ENCODE results near the gene PLA2G4A.

PLA2G4A gene

DNA sequence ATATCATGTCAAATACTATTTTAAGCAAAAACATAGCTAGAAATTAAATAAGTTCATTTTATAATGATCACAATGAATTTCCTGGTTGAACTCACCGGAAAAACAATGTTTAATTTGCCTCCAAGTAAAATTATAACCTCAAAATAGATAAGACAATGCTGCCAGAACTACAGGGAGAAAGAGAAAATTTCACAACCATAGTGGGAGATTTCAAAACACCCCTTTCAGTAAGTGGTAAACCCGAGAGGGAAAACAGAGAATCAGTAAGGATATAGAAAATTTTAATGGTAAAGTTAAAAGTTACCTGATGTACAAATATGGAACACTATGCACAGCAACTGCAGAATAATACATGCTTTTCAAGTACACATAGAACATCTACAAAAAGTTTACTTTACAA, 43.2 kb upstream of the PLA2G4A start:
- DNase-seq, result no peak
- no peak overlapping the region for H3K4me3 ChIP-seq (ENCODE audit: low read depth, low read length)

DNA sequence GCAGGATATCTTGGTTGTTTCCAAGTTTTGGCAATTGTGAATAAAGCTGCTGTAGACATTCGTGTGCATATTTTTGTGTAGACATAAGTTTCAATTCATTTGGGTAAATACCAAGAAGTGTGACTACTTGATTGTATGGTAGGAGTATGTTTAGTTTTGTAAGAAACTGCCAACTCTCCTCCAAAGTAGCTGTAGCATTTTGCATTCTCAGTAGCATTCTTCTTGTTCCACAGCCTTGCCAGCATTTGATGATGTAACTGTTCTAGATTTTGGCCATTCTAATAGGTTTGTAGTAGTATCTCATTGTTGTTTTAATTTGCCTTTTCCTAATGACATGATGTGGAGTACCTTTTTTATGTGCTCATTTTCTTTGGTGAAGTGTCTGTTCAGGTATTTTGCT, 38.6 kb upstream of the PLA2G4A start:
- Histone ChIP-seq H3K36me3 (no peaks in the 10 kb centered on the region), H3K4me1 (no peaks in the 10 kb centered on the region)
- TF ChIP-seq, protein P1, sequence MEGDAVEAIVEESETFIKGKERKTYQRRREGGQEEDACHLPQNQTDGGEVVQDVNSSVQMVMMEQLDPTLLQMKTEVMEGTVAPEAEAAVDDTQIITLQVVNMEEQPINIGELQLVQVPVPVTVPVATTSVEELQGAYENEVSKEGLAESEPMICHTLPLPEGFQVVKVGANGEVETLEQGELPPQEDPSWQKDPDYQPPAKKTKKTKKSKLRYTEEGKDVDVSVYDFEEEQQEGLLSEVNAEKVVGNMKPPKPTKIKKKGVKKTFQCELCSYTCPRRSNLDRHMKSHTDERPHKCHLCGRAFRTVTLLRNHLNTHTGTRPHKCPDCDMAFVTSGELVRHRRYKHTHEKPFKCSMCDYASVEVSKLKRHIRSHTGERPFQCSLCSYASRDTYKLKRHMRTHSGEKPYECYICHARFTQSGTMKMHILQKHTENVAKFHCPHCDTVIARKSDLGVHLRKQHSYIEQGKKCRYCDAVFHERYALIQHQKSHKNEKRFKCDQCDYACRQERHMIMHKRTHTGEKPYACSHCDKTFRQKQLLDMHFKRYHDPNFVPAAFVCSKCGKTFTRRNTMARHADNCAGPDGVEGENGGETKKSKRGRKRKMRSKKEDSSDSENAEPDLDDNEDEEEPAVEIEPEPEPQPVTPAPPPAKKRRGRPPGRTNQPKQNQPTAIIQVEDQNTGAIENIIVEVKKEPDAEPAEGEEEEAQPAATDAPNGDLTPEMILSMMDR (IDR thresholded peaks at IDR 0.05; ENCODE audit: low read depth, low read length), result no peak

More for the DNA sequence above, 43.2 kb upstream of the PLA2G4A start:
- Histone ChIP-seq H3K9me3 (no peaks in the 10 kb centered on the region), H3K4me1 (no peaks in the 10 kb centered on the region), H3K36me3 (no peaks in the 10 kb centered on the region), H3K27me3 (no peaks in the 10 kb centered on the region)
- TF ChIP-seq, protein P1 (IDR thresholded peaks at IDR 0.05; ENCODE audit: low read depth, low read length), result no peak

DNA sequence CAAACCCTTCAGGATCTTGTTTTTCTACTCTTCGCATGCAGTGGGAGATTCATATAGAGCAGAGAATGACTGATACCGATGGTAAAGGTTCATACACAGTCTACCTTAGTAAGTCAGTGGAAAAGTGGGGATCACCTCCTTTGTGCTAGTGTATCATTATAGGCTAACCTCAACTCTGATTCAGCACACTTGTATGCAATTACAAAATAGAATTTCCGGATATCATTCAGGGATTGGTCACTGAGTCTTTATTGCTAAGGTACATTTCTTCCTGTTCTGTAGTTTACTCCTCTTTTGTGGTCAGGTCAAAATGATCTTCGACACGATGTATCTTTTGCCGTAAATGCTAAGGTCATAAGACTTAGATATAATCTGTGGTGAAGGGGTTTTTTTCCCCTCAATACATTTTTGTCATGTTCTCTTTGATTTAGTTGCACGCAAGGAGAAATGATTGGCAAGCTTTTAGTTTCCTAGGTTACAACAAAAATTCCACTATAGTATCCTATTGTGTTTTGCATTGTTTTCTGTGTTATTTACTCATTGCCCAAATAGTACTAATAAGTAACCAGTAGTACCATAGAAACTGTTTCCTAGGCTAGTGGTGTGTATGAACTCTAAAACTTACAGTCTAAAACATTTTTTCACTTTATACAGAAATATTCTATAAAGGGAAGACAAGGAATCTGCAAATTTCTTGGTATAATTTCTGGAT, 35.7 kb upstream of the PLA2G4A start:
- Histone ChIP-seq H3K4me3 (ENCODE audit: low read depth, low read length) (no peak overlapping the region), H3K36me3 (no peaks in the 10 kb centered on the region), H3K4me1 (no peaks in the 10 kb centered on the region), H3K9me3 (no peaks in the 10 kb centered on the region), H3K27me3 (no peaks in the 10 kb centered on the region)
- DNase-seq, result no peak
- TF ChIP-seq, protein P1 (IDR thresholded peaks at IDR 0.05; ENCODE audit: low read depth, low read length), result no peak

More for the DNA sequence above, 38.6 kb upstream of the PLA2G4A start:
- Histone ChIP-seq H3K27me3 (no peaks in the 10 kb centered on the region), H3K4me3 (ENCODE audit: low read depth, low read length) (no peak overlapping the region), H3K9me3 (no peaks in the 10 kb centered on the region)
- no peak for DNase-seq

DNA sequence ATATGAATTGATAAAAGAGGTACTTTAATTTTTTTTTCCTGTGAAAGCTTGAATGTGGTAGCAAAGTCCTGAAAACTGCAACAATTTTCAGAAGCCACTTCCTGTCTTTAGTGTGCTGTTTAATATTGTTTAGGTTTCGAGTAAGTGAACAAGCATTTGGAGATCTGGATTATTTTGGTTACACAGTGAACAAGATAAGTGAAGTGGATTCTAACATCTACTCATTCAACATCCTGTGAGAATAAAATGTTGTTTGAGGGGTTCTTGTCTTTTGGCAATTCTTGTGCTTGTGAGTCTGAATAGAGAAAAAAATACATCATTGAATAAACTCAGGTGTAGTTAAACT, 35.2 kb upstream of the PLA2G4A start:
- DNase-seq, result no peak
- Histone ChIP-seq H3K9me3 (no peaks in the 10 kb centered on the region), H3K4me3 (ENCODE audit: low read depth, low read length) (no peak overlapping the region), H3K27me3 (no peaks in the 10 kb centered on the region), H3K4me1 (no peaks in the 10 kb centered on the region), H3K36me3 (no peaks in the 10 kb centered on the region)
- TF ChIP-seq, protein P1 (IDR thresholded peaks at IDR 0.05; ENCODE audit: low read depth, low read length), result no peak

DNA sequence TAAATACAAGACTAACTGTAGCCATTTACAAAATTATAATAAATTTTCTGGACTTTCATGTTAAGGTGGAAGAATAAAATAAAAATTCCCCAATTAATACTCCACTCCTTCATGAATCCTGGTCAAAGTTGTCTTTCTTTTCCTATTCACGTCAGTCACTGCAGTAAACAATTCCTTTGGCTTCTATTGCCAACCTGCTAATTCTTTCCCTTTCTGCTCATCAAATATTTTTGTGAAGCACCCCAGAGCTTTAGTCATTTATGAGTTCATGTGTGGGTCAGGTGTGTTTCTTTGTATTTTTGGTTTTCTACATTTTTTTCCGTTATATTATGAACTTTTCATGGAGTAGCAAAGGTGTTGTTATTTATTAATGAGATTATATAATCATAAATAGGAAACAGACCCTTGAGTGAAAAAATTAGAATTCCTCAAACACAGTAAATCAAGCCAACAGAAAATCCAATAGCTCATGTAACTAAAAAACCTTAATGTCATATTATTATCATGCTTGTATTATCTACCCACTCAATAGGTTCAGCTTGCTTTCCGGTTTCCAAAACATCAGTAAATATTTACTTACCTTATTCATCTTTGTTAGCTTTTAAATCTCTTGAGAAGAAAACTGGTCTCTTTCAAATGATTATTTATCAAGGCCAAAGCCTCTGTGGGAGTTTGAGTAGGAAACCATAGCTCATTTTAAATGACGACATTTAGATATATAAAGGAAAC, 29.6 kb upstream of the PLA2G4A start:
- Histone ChIP-seq H3K36me3 (no peaks in the 10 kb centered on the region), H3K4me3 (ENCODE audit: low read depth, low read length) (no peak overlapping the region), H3K27me3 (no peaks in the 10 kb centered on the region), H3K9me3 (no peaks in the 10 kb centered on the region), H3K4me1 (no peaks in the 10 kb centered on the region)
- TF ChIP-seq, protein P1 (IDR thresholded peaks at IDR 0.05; ENCODE audit: low read depth, low read length), result no peak
- DNase-seq, result no peak

DNA sequence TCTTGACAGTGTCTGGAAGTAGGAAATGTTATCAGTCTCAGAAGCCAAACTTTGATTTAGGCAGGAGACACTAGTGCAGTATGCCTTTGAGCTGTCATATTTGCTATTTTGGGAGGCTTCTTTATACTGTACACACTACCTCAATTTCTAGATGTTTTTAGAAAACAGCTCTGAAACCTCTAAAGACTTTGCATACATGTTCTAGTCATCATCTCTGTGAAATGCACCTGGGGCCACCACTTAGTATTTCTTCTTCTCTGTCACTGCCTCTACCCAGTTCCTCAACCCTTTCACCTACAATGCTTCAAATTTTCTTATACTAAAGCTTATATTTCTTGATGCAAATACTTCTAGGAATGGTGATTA, 29.1 kb upstream of the PLA2G4A start:
- H3K9me3 ChIP-seq, result no peaks in the 10 kb centered on the region
- H3K27me3 ChIP-seq, result no peaks in the 10 kb centered on the region
- H3K36me3 ChIP-seq, result no peaks in the 10 kb centered on the region
- H3K4me1 ChIP-seq, result no peaks in the 10 kb centered on the region
- H3K4me3 ChIP-seq (ENCODE audit: low read depth, low read length), result no peak overlapping the region
- DNase-seq, result no peak
- TF ChIP-seq, protein P1 (IDR thresholded peaks at IDR 0.05; ENCODE audit: low read depth, low read length), result no peak
